K562 (cell line): ENCODE measurements around the gene SEBOX. TPM values are rescaled to one million over a fixed set of nuclear protein-coding genes. Genes with fewer than 3 reads are reported as not detected.

Source experiments
- ATAC-seq: fragments of 200-7000 bp; cut with Tn5 transposase; 3 replicates; pipeline ENCODE4 v1.9.1; 2020; ENCODE audit warnings: moderate library complexity
- BruUV-seq: library from RNA; stranded (reverse); fragments of 400-500 nt; replicated peaks from 2 replicates; lab custom pipeline; 2021; lab: Mats Ljungman, UMichigan
- CTCF ChIA-PET: fragments of 300-600 bp; formaldehyde crosslinking; extraction: SDS; loops from one replicate; lab custom pipeline; 2021; ENCODE audit warnings: low intra/inter-chr PET ratio; lab: Yijun Ruan, JAX
- POLR2A ChIA-PET: fragments of 300-600, 350-650 bp; sonication (Branson Sonifier 250); formaldehyde crosslinking; extraction: SDS; loops from one replicate; lab custom pipeline; 2021; ENCODE audit warnings: antibody characterized with exemption, inconsistent platforms; lab: Yijun Ruan, JAX
- DNase-seq, 4 experiments: peaks; one replicate each; pipeline versions ENCODE4 v3.0.0 to v3.0.0-alpha.2; 2011 to 2018; ENCODE audit warnings: low spot score in 3 of 4, mixed read lengths in 3 of 4; ENCODE audit errors: extremely low read depth in 1 of 4
- FAIRE-seq: peaks from 2 replicates; lab custom pipeline; 2011; peaks lifted over from hg19 to GRCh38; lab: Jason Lieb, UNC
- H2AFZ ChIP-seq: 2 replicates; pipeline ENCODE4 v1.6.0; 2011; ENCODE audit warnings: low read depth, low read length, control low read depth, inconsistent platforms
- H3K27ac ChIP-seq: fragments of 200-600 bp; 3 replicates; pipeline ENCODE4 v1.8.0; 2011; ENCODE audit warnings: low read depth, mild to moderate bottlenecking, control low read depth, inconsistent platforms, low read length, moderate library complexity, mixed read lengths; ENCODE audit errors: extremely low read depth
- H3K27me3 ChIP-seq, 2 experiments: fragments of 300-600 bp in 1 of 2; 2 replicates in 1 of 2; 3 replicates in 1 of 2; pipeline versions ENCODE4 v1.6.0 to v1.8.0; 2011; ENCODE audit warnings: inconsistent platforms in 2 of 2, low read length in 2 of 2, mild to moderate bottlenecking in 1 of 2, mixed read lengths in 1 of 2, moderate library complexity in 1 of 2; ENCODE audit not compliant: control insufficient read depth in 2 of 2, insufficient read depth in 2 of 2
- H3K36me3 ChIP-seq: fragments of 300-600 bp; 3 replicates; pipeline ENCODE4 v1.8.0; 2011; ENCODE audit warnings: mild to moderate bottlenecking, low read length, inconsistent platforms; ENCODE audit not compliant: control insufficient read depth, insufficient read depth
- H3K4me1 ChIP-seq, 2 experiments: fragments of 200-600 bp in 1 of 2; replicated peaks in 1 of 2; 2 replicates in 1 of 2; 3 replicates in 1 of 2; pipeline versions ENCODE4 v1.5.1 to v1.8.0; 2011; ENCODE audit warnings: inconsistent platforms in 2 of 2, low read length in 2 of 2, mild to moderate bottlenecking in 1 of 2, mixed read lengths in 1 of 2, moderate library complexity in 1 of 2; ENCODE audit not compliant: control insufficient read depth in 2 of 2, insufficient read depth in 2 of 2
- H3K4me2 ChIP-seq: 2 replicates; pipeline ENCODE4 v1.6.1; 2011; ENCODE audit warnings: low read length, control low read depth, inconsistent platforms, mixed read lengths; ENCODE audit not compliant: insufficient read depth
- H3K4me3 ChIP-seq: fragments of 200-600 bp; sonication (generic), shearing (Covaris generic); 2 replicates; pipeline ENCODE4 v1.5.1; 2016; ENCODE audit warnings: control low read depth, inconsistent platforms
- H3K79me2 ChIP-seq: fragments of 200-600 bp; 3 replicates; pipeline ENCODE4 v1.8.0; 2011; ENCODE audit warnings: low read length, inconsistent platforms; ENCODE audit not compliant: control insufficient read depth, insufficient read depth
- H3K9ac ChIP-seq, 2 experiments: 2 replicates each; pipeline versions ENCODE4 v1.6.0 to v1.6.1; 2011; ENCODE audit warnings: low read depth in 2 of 2, low read length in 2 of 2, control low read depth in 1 of 2, inconsistent platforms in 1 of 2, mild to moderate bottlenecking in 1 of 2, mixed read lengths in 1 of 2; ENCODE audit not compliant: insufficient read depth in 1 of 2
- H3K9me1 ChIP-seq: one replicate; pipeline ENCODE4 v1.6.0; 2011; ENCODE audit warnings: inconsistent platforms, mild to moderate bottlenecking, low read length, moderate library complexity; ENCODE audit not compliant: control insufficient read depth, insufficient read depth
- H3K9me3 ChIP-seq: replicated peaks from 2 replicates; pipeline ENCODE4 v1.5.1; 2011; ENCODE audit warnings: low read depth, low read length, inconsistent platforms; ENCODE audit not compliant: control insufficient read depth, insufficient read depth
- H4K20me1 ChIP-seq: replicated peaks from 2 replicates; pipeline ENCODE4 v1.6.1; 2011; ENCODE audit warnings: low read length, inconsistent platforms, mixed read lengths; ENCODE audit not compliant: control insufficient read depth, insufficient read depth
- BCOR ChIP-seq: fragments of 450-650 bp; IDR thresholded peaks from 2 replicates; pipeline ENCODE4 v1.6.1; 2016
- CREM ChIP-seq: IDR thresholded peaks from 2 replicates; pipeline ENCODE4 v1.6.1; 2014; ENCODE audit warnings: antibody characterized with exemption, low read depth
- RBM25 ChIP-seq: fragments of 200-400 bp; formaldehyde crosslinking; IDR thresholded peaks from 2 replicates; pipeline ENCODE4 v1.6.1; 2018; ENCODE audit warnings: low read length, low read depth, moderate library complexity; ENCODE audit not compliant: severe bottlenecking
- ZBTB40 ChIP-seq, 2 experiments: fragments of 450-650 bp in 1 of 2; sonication (generic) in 1 of 2; formaldehyde crosslinking in 1 of 2; IDR thresholded peaks; 2 replicates each; pipeline versions ENCODE4 v1.7.1 to v1.9.0; 2016 to 2022; ENCODE audit warnings: inconsistent platforms in 1 of 2, mild to moderate bottlenecking in 1 of 2, missing genetic modification reagents in 1 of 2
- ZFP36 ChIP-seq: fragments of 150-350 bp; IDR thresholded peaks from 2 replicates; pipeline ENCODE4 v1.6.1; 2018; ENCODE audit warnings: low read length, low read depth; ENCODE audit not compliant: partially characterized antibody
- ZNF436 ChIP-seq: fragments of 250-450, 450-650 bp; sonication (Bioruptor Pico); formaldehyde crosslinking; IDR thresholded peaks from 2 replicates; pipeline ENCODE4 v1.7.0; 2020; ENCODE audit warnings: mild to moderate bottlenecking
- WGBS: fragments of 100-300 bp; shearing (Covaris generic); methylation state at CpG from one replicate; pipeline ENCODE4 v1.1.6; 2016; ENCODE audit warnings: low coverage, mixed read lengths; ENCODE audit not compliant: insufficient coverage; ENCODE audit errors: missing lambda C conversion rate; 5-methylcytosine and 5-hydroxymethylcytosine counted together
- in situ Hi-C: fragments of 300-500 bp; cut with MboI; formaldehyde crosslinking; loops from 4 replicates; pipeline ENCODE4 v1.15.0; 2018; ENCODE audit warnings: inconsistent platforms, mixed read lengths
- intact Hi-C: fragments of 100-400 bp; cut with micrococcal nuclease; formaldehyde crosslinking; loops from 2 replicates; pipeline ENCODE4 v1.14.2; 2022
- polyA plus RNA-seq, 8 experiments: library from polyadenylated mRNA; depleted of rRNA in 4 of 8; stranded (reverse) in 5 of 8; unstranded in 3 of 8; fragments of >200 nt; fragmentation: Nextera tagmentation in 2 of 8; fragmentation: Illumina TruSeq in 1 of 8; extraction: Ambion mirVana in 2 of 8; extraction: Trizol in 1 of 8; gene quantifications; 2 replicates each; pipeline versions ENCODE4 v1.2.1 to v1.2.3, GENCODE V29; 2011 to 2014; ENCODE audit warnings: inconsistent platforms in 1 of 8, missing spikeins in 1 of 8
- total RNA-seq, 7 experiments: library from RNA; depleted of rRNA in 6 of 7; stranded (reverse); fragments of >200 nt in 6 of 7; fragmentation: Illumina TruSeq in 2 of 7; extraction: Trizol in 2 of 7; gene quantifications; 2 replicates each; pipeline versions ENCODE4 v1.2.1 to v1.2.3, GENCODE V29; 2011 to 2021; ENCODE audit warnings: low replicate concordance in 1 of 7

Gene SEBOX
- total and polyA plus RNA-seq, 9 of the 15 experiments (the other 6 are each of a cell fraction or from before 2014, with no cell fraction given) = not detected

- CTCF ChIA-PET = no interaction called here
- intact Hi-C loops = no loop called here
- H3K79me2 ChIP-seq = no peaks in the 10 kb centered on the region
- TF ChIP-seq ZFP36 (peak; percentile 92), ZBTB40 (IDR thresholded peaks at IDR 0.05) (no peak), ZBTB40 (CRISPR knock-in tag; IDR thresholded peaks at IDR 0.05) (no peak), CREM (no peak), RBM25 (peak; percentile 36), ZNF436 (CRISPR knock-in tag) (0 out of 2 replicates have a peak, but pooled peaks have one; percentile 43), BCOR (peak; percentile 16; the same call in 1 of the 2 replicates)
- TF ChIP-seq, all 486 proteins: peak for 4
- DNase-seq = no peak
- Histone ChIP-seq H3K9me3 (no peaks in the 10 kb centered on the region), H4K20me1 (no peaks in the 10 kb centered on the region), H3K4me2 (no peak overlapping the region), H3K4me3 (no peak overlapping the region), H3K4me1 (peaks cover 9 to 10% of the 10 kb centered on the region in 2 experiments; a peak in 3 of 5 replicates), H3K27me3 (peaks cover 0 to 12% of the 10 kb centered on the region in 2 experiments; a peak in 2 of 5 replicates), H3K27ac (no peak overlapping the region), H3K36me3 (no peaks in the 10 kb centered on the region), H3K9me1 (no peaks in the 10 kb centered on the region), H3K9ac (no peak overlapping the region), H2AFZ (no peak overlapping the region)
- POLR2A ChIA-PET = interaction anchor here (1.2 to 2.1 kb wide), 3 partner anchors 13 to 24 kb away, joined by 3 to 8 read pairs (median 6); no protein-coding TSS in a partner anchor
- no peak for FAIRE-seq
- ATAC-seq = no peak
- BruUV-seq = no TSS peak
- WGBS = 7% methylated on average over 2 of the region's 2 CpGs
- in situ Hi-C loops = no loop called here
These were observed 25.6 kb upstream of the SEBOX start for GRCh38 chr17:28390563-28390962.
